Fibroblast of skin of back (primary cell): Measurements from ENCODE around the gene UBE2Q1.
"Not testable (repeated sequence)": the region's sequence is repeated elsewhere in the genome, so short reads cannot be mapped to it uniquely, and the experiment has no call there.

Experiments
- DNase-seq: peaks from one replicate; pipeline ENCODE4 v3.0.0-alpha.2; 2013

The UBE2Q1 gene

DNA sequence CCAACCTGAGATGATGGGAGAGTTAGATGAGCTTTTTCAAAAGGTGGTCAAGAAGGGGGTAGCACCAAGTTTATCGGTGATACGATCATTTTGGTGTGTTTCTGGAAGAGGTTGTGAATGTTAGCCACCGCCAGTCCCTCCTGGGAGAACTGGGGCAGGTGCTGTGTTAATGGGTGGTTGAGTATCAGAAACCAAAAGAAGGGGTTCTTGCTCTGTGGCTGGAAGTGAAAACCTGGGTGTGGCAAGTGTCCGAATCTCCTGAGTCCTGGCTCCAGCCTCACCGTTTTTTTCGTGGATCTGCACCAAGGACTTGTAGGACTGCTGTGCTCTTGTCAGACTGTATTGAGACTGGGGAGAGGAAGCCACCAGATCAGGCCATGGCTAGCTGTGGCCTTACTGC lies 7.8 kb downstream of the UBE2Q1 start:
- DNase-seq = no peak

DNA sequence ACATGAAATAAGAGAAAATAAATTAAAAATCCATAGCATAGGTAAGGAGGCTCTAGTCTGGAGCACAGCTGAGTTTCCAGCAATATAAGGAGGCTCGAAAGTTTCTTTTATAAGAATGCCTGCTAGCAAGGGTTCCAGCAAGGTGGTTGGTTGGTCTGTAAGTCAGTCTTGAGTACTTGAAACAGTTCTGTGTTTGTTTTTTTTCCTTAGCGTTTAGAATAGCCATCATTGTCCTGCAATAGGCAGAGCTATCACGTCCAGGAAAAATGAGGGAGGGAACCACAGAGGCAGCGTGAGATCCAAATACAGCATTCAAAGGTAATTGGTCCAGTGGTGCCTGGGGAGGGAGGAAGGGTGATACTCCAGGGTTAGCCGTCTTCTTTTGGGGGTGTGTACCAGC lies 8.4 kb downstream of the UBE2Q1 start:
- no peak for DNase-seq

DNA sequence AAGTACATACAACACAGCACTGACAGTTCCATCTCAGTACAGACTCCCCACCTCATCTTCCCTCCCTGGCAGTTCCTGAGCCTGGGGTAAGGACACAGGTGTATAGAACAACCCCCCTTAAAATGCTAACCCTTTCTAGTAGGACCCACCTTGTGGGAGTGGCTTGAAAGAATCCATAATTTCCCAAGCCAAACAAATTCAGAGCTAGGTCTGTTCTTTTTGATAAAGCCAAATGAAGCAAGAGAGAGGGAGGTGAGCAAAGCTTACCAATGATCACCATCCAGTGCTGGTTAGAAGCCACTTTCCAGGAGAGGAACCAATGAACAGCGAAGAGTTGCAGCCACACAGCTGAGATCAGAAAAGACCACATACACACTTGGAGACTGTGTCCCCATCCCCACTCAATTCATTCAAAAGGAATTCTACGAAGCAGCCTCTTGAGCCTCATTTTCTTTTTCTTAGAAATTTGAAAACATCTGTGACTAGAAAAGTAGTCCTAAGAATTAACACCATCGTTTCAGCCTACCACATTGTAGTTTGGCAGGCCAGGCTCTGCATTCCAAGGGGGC lies 9.2 kb downstream of the UBE2Q1 start:
- DNase-seq = no peak

DNA sequence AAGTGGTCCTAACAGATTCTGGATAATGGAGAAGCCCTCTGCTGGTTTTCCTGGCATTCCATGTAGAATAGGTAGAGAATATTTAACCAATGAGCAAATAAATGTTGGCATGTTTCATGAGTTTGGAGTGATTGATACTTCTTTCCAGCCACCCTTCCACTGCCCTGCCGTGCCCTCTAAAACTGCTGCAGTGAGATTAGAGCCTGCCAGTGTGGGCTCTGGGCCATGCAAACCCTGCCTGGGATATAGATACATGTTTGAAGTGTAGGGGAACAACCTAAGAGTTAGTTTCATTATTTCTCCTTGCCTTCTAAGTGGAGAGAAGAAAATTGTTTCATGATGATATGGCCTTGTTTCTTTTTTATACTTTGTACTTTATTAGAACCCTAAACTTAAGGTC lies 10.4 kb downstream of the UBE2Q1 start:
- DNase-seq = no peak

DNA sequence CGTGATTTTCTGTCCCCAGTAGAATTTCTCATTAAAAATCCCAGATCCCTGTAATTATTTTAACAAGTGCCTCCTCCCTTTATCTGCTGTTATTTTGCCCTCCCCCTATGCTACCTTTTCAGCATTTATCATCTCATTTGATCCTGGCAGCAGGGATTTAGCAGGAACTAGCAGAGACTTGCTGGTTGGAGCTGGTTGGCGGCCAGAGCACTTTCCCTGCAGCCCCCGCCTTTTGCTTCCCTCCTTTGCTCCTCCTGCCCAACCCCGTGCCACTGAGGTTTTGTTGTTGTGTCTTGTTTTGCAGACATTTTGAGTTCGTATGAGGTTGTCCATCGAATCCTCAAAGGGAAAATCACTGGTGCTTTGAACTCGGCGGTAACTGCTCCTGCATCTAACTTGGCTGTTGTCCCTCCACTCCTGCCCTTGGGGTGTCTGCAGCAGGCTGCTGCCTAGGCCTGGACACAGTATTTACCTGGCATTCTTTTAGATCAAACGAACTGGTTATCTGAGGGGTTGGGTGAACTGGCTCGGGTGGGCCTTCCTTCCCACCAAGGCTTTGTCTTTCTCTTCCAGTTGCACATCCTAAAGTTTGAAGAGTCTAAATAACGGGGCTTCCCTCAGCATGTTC lies 11.2 kb downstream of the UBE2Q1 start:
- no peak for DNase-seq

DNA sequence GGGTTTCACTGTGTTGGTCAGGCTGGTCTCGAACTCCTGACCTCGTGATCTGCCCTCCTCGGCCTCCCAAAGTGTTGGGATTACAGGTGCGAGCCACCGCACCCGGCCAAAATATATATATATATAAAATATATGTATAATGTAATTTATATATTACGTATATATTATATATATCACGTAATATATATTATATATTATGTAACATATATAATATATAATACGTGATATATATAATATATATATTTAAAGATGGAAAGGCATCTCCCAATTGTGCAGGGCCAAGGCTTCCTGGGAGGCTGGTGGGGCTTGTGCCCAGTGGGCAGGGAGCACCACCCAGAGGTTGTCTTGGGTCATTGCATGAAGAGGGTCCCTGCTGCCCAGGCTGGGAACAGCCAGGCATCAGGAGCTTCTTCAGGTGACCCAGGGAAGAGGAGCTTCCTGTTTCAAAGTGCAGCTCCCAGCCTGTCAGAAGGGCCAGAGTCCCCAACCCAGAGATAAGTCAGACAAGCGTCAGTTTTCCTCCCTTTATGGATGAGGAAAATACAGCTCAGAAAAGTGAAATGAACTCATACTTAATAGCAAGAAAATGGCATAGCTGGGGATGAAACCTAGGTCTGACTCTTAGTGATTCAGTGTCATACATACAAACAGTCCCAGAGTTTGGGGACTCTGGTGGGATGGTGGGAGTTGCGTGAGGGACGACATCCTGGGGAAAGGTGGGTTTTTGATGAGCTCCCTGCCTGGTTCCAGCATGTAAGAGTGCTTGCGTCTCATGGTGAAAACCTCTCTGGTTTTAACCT lies 12.0 kb downstream of the UBE2Q1 start:
- DNase-seq = peak; percentile 59

DNA sequence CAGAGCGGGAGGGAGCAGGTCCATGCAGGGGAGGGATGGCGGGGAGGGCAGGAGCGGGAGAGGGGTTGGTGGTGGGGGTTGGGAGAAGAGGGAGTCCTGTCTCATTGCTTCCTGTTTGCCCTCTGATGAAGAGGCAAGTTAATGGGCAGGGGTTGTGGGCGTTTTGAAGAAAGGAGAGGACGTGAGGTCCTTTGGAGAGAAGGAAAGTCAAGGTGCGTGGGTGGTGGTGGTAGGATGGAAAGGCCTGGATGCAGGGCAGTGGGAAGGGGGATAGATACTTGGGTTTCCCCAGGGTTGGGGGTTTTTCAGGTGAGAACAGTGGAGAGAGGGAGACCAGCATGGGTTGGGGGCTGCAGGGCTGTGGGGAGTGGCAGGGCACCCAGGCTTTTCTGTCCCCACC lies 17.2 kb downstream of the UBE2Q1 start:
- no peak for DNase-seq

DNA sequence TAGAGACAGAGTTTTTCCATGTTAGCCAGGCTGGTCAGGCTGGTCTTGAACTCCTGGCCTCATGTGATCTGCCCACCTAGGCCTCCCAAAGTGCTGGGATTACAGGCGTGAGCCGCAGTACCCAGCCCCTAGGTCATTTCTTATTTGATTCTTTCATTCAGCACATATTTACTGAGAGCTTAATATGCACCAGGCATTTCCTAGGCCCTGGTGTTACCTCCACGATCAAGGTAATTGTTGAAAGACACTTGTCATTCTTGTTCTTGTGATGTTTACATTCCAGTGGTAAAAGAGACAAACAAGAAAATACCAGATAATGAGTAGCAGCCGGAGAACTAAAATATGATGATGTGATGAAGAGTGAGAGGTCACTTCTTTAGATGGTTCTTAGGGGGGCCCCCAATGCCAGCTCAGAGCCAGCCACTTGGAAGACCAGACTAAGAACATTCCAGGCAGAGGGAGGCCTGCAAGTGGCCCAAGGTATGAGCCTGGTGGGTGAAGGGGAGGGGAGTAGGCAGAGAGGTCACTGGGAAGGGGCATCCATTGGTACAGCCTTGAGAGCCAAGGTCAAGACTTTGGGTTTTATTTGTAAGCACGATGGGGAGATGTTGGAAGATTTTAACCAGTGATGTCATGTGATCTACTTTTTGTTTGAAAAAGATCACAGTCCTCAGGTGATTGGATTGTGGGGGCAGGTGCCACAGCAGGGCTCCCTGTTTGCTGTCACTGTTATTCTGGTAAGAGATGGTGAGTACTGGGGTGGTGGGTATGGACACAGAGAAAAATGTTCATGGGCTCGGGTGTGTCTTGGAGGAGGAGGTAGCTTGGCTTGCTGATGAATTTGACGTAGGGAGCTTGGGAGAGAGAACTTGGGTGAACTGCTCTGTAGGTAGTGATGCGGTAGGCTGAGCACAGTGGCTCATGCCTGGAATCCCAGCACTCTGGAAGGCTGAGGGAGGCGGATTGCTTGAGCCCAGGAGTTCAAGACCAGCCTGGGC lies 18.7 kb downstream of the UBE2Q1 start:
- no peak for DNase-seq

DNA sequence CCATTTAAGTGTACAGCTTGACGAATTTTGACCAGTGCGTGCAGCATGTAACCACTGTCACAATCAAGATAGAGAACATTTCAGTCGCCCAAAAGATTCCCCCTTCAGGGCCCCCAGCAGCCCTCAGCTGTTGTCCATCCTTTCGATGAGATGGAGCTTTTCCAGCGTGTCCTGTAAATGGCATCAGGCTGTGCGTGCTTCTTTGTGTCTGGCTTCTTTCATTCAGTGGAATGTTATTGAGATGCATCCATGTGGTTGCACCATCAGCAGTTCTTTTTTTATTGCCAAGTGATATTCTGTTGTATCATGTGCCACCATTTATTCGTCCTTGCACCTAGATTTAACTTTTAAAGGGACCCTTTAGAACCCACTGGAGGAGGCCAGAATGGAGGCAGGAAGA lies 21.9 kb downstream of the UBE2Q1 start:
- DNase-seq = no peak

DNA sequence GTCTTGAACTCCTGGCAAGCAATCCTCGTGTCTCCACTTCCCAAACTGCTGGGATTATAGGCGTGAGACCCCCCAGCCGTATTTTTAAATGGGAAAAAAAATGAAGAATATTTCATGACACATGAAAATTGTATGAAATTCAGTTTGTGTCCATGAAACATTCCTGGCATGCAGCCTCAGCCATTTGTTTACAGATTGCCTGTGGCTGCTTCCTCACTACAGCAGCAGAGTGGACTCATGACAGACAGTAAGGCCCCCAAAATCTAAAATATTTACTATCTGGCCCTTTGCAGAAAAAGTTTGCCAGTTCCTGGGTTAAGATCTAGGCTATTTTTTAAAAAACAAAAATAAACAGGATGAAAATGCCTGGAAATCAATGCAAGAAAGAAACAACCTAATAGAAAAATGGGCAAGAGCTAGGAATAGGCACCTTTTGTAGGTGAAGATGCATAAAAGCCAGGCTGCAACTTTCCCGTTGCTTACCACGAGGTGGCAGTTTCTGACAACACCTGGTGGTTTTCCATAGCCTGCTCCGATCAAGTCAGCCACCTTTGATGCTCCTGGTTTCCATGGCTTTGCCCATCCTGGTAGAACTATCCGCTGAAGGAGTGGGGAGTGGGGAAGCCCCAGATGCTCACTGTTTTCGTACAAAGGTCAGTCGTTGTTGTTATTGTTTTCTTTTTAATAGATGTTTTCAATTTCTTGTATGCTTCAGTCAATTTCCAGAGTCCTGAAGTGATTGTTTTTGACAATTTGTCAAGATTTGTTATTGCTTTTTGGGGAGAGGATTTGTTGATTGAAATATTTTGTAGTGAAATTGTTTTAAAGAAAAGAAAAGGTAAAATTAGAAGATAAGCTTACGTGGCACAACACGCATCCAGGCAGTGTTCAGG lies 24.3 kb downstream of the UBE2Q1 start:
- DNase-seq = no peak

DNA sequence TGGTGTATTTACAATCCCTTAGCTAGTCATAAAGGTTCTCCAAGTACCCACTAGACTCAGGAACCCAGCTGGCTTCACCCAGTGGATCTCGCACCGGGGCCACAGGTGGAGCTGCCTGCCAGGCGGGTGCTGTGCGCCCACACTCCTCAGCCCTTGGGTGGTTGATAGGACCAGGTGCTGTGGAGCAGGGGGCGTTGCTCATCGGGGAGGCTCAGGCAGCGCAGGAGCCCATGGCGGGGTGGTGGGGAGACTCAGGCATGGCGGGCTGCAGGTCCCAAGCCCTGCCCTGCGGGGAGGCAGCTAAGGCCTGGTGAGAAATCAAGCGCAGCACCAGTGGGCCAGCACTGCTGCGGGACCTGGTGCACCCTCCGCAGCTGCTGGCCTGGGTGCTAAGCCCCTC lies 26.5 kb downstream of the UBE2Q1 start:
- DNase-seq = not testable (repeated sequence)

DNA sequence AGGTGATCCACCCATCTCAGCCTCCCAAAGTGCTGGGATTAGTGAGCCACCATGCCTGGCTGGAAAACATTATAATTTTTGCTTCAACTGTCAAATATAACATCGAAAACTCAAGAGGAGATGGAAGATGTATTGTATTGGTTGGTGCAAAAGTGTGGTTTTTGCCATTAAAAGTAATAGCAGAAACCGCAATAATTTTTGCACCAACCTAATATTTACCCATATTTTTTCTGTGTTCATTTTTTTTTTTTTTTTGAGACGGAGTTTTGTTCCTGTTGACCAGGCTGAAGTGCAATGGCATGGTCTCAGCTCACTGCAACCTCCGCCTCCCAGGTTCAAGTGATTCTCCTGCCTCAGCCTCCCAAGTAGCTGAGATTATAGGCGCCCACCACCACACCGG lies 29.2 kb downstream of the UBE2Q1 start:
- no peak for DNase-seq

DNA sequence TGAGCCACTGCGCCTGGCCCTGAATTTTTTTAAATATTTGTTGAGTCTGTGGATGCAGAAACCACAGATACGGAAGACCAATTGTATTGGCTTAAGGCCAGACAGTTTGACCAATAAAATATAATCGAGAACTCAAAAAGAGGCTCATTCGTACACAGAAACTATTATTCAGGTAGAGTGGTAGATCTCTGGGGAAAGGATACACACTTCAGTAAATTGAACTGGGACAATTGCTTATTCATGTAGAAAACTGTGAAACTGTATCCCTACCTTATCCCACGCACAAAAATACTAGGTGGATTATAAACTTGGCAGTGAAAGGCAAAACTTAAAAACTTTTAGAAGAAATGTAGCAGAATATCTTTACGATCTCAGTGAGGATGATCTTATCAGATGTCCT lies 31.3 kb downstream of the UBE2Q1 start:
- no peak for DNase-seq

DNA sequence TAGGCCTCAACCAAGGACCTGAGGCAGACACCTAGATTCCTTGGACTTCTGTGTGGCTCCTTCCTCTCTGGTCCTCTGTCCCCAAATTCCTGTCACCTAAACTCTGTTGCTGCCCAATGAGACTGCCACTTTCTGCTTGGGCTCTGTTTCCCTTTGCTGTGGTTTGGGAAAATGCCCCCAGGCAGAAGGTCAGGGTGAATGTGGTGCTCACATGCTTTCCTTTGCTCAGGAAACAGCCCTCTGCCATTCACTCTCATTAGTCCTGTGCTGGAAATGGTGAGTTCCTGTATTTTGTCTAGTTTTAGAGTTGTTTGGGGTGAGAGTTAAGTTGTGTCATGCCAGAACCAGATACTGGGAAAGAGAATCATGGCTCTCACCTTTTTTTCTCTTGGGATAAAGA lies 33.6 kb downstream of the UBE2Q1 start:
- DNase-seq = no peak

DNA sequence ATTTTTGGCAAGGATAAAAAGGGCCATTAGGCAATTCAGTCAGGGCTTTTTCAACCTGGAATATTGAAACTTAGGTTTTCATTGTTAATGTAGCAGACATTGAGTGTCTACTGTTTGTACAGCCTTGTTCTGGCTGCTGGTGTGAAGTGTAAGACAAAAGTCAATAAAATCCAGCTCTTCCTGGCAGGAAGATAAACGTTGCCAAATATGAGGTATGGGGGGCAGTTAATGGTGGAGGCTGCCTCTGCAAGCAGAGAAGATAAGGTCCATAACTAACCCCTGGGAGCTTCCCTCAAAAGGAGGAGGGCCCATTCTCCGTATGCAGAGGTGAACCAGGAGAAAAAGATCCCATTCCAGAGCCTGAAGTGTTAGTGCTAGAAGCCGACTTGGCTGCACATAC lies 36.8 kb downstream of the UBE2Q1 start:
- DNase-seq = no peak

DNA sequence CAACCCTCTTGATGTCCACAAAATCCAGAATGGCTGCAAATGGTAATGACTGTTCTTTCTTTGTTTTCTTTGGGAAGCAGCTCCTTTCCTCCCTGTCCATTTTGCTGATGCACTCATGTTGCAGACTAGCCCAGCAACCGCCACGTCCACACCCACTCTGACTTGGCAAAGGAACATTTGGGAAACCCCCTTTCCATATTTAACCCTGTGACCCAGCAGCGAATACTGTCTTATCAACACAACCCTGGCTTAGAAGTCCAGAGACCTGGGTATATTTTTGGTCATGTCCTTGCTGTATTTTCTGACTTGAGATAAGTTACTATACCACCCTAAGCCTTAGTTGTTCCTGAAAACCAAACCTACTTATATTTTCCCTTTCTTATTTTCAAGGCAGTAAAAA lies 38.1 kb downstream of the UBE2Q1 start:
- no peak for DNase-seq

DNA sequence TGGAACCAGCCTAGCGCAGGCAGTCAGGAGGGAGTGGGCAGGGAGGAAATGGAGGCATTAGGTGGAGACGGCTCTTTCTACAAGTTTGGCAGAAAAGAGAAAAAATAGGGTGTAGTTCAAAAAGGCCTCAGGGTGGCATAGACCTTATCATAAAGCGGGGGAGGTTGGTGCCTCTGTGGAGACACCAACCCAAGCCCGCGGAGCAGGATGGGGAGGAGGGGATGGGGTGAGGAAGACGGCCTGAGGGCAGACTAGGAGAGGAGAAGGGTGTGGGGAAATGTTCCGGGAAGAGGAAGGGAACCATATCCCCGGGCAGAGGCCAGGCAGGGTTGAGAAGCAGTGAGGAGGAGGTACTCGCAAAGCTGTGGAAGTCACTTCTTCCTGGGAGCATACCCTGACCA lies 38.9 kb downstream of the UBE2Q1 start:
- DNase-seq = no peak

DNA sequence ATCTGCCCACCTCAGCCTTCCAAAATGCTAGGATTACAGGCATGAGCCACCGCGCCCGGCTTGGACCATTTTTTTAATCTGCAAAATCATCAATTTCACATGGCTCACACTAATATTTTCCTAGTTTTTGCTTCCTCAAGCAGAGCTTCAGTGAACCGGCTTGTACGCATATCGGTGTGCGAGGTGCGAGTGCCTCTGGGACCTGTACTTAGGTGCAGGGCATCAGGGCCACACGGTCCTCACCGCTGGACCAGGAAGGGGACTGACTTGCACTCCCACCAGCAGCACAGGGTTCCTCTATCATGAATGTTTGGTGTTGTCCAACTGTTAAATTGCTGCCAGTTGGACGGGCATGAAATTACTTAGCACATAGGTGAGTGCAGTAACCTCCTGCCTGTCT lies 40.8 kb downstream of the UBE2Q1 start:
- no peak for DNase-seq

DNA sequence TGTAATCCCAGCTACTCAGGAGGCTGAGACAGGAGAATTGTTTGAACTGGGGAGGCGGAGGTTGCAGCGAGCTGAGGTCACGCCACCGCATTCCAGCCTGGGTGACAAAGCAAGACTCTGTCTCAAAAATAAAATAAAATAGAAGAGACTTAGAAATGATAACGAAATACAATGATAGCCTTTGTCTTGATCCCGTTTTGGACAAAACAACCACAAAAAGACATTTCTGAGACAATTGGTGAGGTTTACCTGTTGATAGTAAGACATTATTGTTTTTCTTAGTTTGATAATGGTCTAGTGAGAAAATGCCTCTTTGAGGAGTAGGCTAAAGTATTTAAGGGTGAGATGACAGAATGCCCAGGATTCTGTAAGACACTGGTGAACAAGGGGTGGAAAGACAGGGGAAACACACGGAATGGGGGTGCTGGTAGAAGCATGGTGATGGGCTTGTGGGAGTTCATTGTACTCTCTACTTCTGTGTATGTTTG lies 44.4 kb downstream of the UBE2Q1 start:
- no peak for DNase-seq

DNA sequence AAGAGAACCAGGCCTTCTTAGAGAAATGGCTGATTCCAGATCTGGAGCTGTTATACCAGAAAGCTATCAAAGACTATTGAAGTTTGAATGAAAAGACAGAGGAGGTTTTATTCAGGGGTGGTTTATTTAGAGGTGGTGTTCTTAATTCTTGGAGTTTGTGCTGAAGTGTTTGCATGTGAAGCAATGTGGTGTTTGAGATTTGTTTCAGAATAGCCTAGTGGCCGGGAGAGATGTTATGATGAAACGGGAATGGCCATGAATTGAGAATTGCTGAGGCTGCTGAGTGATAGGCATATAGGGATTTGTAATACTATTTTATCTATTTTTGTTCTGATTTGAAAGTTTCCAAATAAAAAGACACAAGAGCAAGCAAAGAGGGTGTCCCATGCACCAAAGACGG lies 45.7 kb downstream of the UBE2Q1 start:
- DNase-seq = no peak

DNA sequence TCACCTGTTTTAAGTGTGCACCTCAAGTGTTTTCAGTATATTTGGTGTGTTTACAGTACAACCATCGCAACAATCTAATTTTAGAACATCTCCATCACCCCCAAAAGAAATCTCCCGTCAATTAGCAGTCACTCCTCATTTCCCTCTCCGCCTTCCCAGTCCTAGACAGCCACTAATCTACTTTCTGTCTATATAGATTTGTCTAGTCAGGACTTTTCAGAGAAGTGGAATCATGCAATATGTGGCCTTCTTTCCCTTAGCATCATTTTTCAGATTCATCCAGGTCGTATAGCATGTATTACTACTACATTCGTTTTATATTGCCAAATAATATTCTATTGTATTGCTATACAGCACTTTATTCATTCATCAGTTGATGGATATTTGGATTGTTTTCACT lies 54.6 kb downstream of the UBE2Q1 start:
- no peak for DNase-seq

DNA sequence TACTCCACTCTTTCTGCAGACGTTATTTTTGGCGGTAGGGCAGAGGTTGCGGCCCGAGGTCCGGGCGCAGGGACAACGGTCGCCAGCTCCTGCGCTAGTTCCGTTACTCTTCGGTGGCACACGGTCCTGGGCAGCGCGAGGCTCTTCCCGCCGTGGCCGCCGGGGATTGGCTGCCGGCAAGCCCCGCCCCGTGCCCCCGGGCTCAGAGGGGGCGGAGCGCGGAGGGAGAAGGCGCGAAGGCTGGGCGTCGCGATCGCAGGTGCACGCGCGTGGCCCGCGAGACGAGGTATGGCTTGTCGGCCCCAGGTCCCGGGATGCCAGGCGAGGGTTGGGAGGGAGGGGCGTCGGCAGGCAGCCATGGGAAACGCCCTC lies 55.7 kb downstream of the UBE2Q1 start:
- DNase-seq = no peak
